Fibroblast of the aortic adventitia (primary cell): ENCODE measurements around the gene ERC2. TPM values are rescaled to one million over a fixed set of nuclear protein-coding genes. Genes with fewer than 3 reads are reported as not detected.

Experiments used
- DNase-seq: peaks from one replicate; pipeline ENCODE4 v3.0.0-alpha.2; 2010; ENCODE audit warnings: low read depth
- H3K4me3 ChIP-seq: 2 replicates; pipeline ENCODE4 v1.5.1; 2011; ENCODE audit warnings: low read depth, mild to moderate bottlenecking, control low read depth, low read length, moderate library complexity
- total RNA-seq: library from RNA; depleted of rRNA; stranded (reverse); fragments of >200 nt; gene quantifications from 2 replicates; pipeline ENCODE4 v1.2.3, GENCODE V29; 2012; ENCODE audit warnings: low replicate concordance
- TF ChIP-seq, protein P1 (sequence below): IDR thresholded peaks from 2 replicates; pipeline ENCODE4 v1.5.1; 2011; ENCODE audit warnings: mild to moderate bottlenecking, low read length, control low read depth, inconsistent platforms; ENCODE audit not compliant: insufficient read depth

Gene ERC2
- total RNA-seq, 1 donor = 0.09 TPM

DNA sequence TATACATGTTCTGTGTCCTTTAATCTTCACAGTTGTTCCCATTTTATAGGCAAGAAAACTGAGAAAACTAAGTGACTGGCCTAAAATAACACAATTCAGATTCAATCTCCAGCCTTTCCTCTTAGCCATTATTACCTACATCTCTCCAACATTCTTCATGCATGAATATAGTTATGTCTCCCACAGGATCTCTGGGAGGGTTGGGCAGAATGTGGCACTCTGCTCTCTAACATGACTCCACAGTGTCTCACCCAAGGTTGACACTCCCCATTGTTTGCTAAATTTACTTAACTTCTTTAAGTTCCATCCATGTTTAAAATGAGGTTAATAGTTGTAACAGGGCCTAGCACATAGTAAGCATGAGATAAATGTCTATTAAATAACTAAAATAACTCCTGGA, 276.3 kb downstream of the ERC2 start:
- DNase-seq = no peak
- no peak overlapping the region for H3K4me3 ChIP-seq
- TF ChIP-seq, protein P1, sequence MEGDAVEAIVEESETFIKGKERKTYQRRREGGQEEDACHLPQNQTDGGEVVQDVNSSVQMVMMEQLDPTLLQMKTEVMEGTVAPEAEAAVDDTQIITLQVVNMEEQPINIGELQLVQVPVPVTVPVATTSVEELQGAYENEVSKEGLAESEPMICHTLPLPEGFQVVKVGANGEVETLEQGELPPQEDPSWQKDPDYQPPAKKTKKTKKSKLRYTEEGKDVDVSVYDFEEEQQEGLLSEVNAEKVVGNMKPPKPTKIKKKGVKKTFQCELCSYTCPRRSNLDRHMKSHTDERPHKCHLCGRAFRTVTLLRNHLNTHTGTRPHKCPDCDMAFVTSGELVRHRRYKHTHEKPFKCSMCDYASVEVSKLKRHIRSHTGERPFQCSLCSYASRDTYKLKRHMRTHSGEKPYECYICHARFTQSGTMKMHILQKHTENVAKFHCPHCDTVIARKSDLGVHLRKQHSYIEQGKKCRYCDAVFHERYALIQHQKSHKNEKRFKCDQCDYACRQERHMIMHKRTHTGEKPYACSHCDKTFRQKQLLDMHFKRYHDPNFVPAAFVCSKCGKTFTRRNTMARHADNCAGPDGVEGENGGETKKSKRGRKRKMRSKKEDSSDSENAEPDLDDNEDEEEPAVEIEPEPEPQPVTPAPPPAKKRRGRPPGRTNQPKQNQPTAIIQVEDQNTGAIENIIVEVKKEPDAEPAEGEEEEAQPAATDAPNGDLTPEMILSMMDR = no peak

DNA sequence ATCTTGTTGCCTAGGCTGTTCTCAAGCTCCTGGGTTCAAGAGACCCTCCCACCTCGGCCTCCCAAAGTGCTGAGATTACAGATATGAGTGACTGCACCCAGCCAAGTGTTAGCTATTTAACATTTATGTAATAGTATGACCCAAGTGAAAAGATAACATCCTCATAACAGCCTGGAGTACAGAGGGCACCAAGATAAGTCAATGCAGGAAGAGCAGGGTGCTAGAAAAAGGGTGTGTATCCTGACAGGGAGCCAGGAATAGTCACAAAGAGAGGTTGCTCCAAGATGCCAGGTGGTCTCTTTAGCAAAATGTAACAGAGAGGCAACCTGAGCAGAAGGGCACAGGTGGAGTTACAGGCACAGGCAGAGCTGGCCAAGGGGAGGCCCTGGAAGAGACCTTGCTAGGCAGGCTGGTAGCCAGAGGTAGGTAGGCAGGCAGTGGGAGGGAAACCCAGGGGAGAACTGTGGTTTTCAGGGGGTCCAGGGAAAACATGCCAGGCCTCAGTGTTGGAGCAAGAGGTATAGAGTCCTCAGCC, 277.4 kb downstream of the ERC2 start:
- no peak overlapping the region for H3K4me3 ChIP-seq
- no peak for DNase-seq
- TF ChIP-seq, protein P1 = no peak

DNA sequence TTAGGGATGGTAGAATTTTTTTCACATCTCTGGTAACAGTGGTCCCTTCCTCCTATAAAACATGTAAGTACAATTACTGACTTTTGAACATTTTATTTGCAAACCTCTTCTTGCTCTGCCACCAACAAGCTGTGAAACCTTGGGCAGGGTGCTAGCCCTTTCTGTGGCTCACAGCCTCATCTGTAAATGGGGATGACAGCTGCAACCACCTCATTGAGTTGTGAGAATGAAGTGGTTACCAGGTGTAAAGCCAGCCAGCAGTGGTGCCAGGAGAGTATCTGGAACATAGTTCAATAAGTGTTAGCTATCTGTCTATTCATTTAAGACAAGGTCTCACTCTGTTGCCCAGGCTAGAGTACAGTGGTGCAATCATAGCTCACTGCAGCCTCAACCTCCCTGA, 278.1 kb downstream of the ERC2 start:
- TF ChIP-seq, protein P1 = no peak
- H3K4me3 ChIP-seq = no peak overlapping the region
- DNase-seq = no peak

DNA sequence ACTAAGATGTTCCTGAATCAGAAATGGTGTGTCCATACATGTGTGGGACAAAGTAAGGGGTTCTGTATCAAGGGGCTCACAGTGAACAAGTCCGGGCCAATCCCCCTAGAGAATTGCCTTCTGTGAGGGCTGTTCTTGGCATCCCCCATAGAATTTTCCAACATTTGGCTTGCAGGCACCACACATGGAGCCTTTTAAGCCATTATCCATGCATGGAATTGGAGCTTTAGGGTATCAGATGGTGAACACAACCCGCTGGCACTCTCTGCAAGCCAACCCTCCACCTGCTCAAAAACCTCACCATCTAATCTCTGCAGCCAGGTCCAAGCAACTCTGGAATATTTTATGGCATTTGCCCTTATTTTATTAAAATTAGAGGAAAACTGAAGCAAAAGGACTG, 278.7 kb downstream of the ERC2 start:
- TF ChIP-seq, protein P1 = no peak
- no peak for DNase-seq
- H3K4me3 ChIP-seq = no peak overlapping the region

DNA sequence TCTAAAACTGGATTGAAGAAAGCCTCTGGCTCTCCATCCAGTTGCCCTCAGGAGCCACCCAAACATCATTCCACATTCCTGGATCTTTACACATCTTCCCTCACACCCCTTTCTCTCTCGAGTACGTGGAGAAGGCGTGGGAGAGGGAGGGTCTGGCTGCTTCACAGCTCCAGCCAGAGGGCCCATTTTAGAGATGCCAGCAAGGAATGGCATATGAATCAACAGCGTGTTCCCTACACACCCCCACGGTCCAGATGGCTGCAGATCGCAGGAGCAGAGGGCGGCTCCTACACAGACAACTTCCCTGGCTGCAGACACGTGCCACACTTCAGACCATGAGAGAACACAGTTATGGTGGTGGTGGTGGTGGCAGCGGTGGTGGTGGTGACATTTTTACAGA, 280.1 kb downstream of the ERC2 start:
- no peak overlapping the region for H3K4me3 ChIP-seq
- TF ChIP-seq, protein P1 = no peak
- DNase-seq = no peak

DNA sequence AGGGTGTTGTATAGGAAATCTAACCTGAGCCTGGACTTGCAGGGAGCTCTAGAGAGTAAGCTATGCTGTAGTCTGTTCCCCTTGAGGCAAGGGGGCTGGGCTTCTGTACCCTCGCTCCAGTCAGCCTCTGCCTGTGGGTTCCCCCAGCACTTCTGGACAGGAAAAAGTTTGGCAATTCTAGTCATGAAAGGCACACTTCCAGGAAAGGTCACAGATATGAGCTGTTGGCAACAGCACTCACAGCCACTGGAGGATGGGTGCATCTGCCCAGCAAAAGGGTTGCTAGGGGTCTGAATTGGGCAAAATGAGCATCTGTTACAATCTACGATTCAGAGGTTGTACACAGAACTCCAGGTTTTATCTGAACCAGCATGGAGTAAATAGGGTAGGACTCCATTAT, 281.2 kb downstream of the ERC2 start:
- DNase-seq = no peak
- TF ChIP-seq, protein P1 = no peak
- no peak overlapping the region for H3K4me3 ChIP-seq

DNA sequence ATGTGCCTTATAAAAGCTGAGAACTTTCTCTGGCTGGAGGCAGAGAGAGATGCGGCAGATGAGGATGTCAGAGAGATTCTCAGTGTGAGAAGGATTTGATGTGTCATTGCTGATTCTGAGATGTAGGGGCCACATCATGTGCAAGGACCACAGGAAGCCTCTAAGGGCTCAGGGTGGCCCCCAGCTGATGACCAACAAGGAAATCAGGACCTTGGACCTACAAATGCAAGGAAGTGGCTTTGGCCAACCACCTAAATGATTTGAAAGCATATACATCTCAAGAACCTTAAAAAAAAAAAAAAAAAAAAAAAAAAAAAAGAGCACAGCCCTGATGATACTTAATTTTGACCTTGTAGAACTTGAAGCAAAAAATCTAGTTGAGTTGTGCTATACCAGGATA, 282.4 kb downstream of the ERC2 start:
- no peak for DNase-seq
- H3K4me3 ChIP-seq = no peak overlapping the region
- TF ChIP-seq, protein P1 = no peak
